Cardiac muscle cell (in vitro differentiated cells and primary cell): Measurements from ENCODE around the gene IGFL4. TPM values are rescaled to one million over a fixed set of nuclear protein-coding genes. Genes with fewer than 3 reads are reported as not detected.

ENCODE experiments used
- DNase-seq, 2 donors: peaks; one replicate each; pipeline versions ENCODE4 v3.0.0 to v3.0.0-alpha.2; 2010 to 2017; ENCODE audit warnings: low read depth in 1 of 2, low spot score in 1 of 2
- H3K27ac ChIP-seq: fragments of 200-600 bp; sonication (generic); 2 replicates; pipeline ENCODE4 v1.5.1; 2016
- H3K27me3 ChIP-seq: fragments of 200-600 bp; sonication (generic); 2 replicates; pipeline ENCODE4 v1.6.0; 2016; ENCODE audit warnings: control low read depth
- H3K36me3 ChIP-seq: fragments of 200-600 bp; sonication (generic); 2 replicates; pipeline ENCODE4 v1.5.1; 2016; ENCODE audit warnings: control low read depth
- H3K4me1 ChIP-seq: fragments of 200-600 bp; sonication (generic); 2 replicates; pipeline ENCODE4 v1.8.1; 2017; ENCODE audit warnings: low read depth, mild to moderate bottlenecking, mixed run types
- H3K4me3 ChIP-seq: fragments of 200-600 bp; sonication (generic); 2 replicates; pipeline ENCODE4 v1.5.1; 2016; ENCODE audit warnings: mild to moderate bottlenecking
- H3K9me3 ChIP-seq: fragments of 200-600 bp; sonication (generic); 2 replicates; pipeline ENCODE4 v1.5.1; 2017; ENCODE audit warnings: low read depth, mild to moderate bottlenecking, control low read depth
- CTCF ChIP-seq: IDR thresholded peaks from 2 replicates; pipeline ENCODE4 v1.5.1; 2012; ENCODE audit warnings: low read depth, mild to moderate bottlenecking, low read length
- polyA plus RNA-seq: library from polyadenylated mRNA; unstranded; fragments of >200 nt; fragmentation: Nextera tagmentation; extraction: Ambion mirVana; gene quantifications from 2 replicates; pipeline ENCODE4 v1.2.1, GENCODE V29; 2016
- total RNA-seq: library from RNA; depleted of rRNA; stranded (reverse); fragments of >200 nt; gene quantifications from 2 replicates; pipeline ENCODE4 v1.2.3, GENCODE V29; 2016

The IGFL4 gene
- total and polyA plus RNA-seq, 2 experiments from 2014 or later, result 0.21 to 0.67 TPM

GRCh38 chr19:46033401-46033800 lies 7.4 kb downstream of the IGFL4 start:
- Histone ChIP-seq H3K4me3 (no peak overlapping the region), H3K27me3 (no peaks in the 10 kb centered on the region), H3K36me3 (no peaks in the 10 kb centered on the region), H3K9me3 (no peaks in the 10 kb centered on the region), H3K27ac (no peak overlapping the region), H3K4me1 (peaks cover 11% of the 10 kb centered on the region)
- DNase-seq, result no peak
- TF ChIP-seq CTCF, result no peak

GRCh38 chr19:46032597-46033025 lies 8.2 kb downstream of the IGFL4 start:
- Histone ChIP-seq H3K4me1 (peaks cover 11% of the 10 kb centered on the region), H3K27ac (no peak overlapping the region), H3K36me3 (no peaks in the 10 kb centered on the region), H3K4me3 (no peak overlapping the region), H3K9me3 (no peaks in the 10 kb centered on the region), H3K27me3 (no peaks in the 10 kb centered on the region)
- no peak for TF ChIP-seq CTCF
- DNase-seq, result no peak

- TF ChIP-seq CTCF, result no peak
- no peaks in the 10 kb centered on the region for H3K36me3 ChIP-seq
- H3K4me1 ChIP-seq, result peaks cover 11% of the 10 kb centered on the region
- H3K9me3 ChIP-seq, result no peaks in the 10 kb centered on the region
- H3K27me3 ChIP-seq, result no peaks in the 10 kb centered on the region
- no peak overlapping the region for H3K4me3 ChIP-seq
- peak in 1 of 2 donors; percentile 23 for DNase-seq
- no peak overlapping the region for H3K27ac ChIP-seq
Measured at GRCh38 chr19:46031781-46032596, 8.8 kb downstream of the IGFL4 start.

GRCh38 chr19:46030812-46031550 lies 9.8 kb downstream of the IGFL4 start:
- peak in 1 of 2 donors; percentile 62 for DNase-seq
- TF ChIP-seq CTCF, result no peak
- H3K9me3 ChIP-seq, result no peaks in the 10 kb centered on the region
- H3K4me1 ChIP-seq, result peaks cover 11% of the 10 kb centered on the region
- H3K4me3 ChIP-seq, result no peak overlapping the region
- H3K36me3 ChIP-seq, result no peaks in the 10 kb centered on the region
- no peaks in the 10 kb centered on the region for H3K27me3 ChIP-seq
- H3K27ac ChIP-seq, result no peak overlapping the region

GRCh38 chr19:46025835-46026234 lies 15.0 kb downstream of the IGFL4 start:
- Histone ChIP-seq H3K27ac (no peak overlapping the region), H3K27me3 (no peaks in the 10 kb centered on the region), H3K4me3 (no peak overlapping the region), H3K9me3 (no peaks in the 10 kb centered on the region), H3K4me1 (peaks cover 5% of the 10 kb centered on the region), H3K36me3 (no peaks in the 10 kb centered on the region)
- TF ChIP-seq CTCF, result no peak
- no peak for DNase-seq
